GM18861 (cell line): ENCODE measurements around the gene CELSR1.
"Not testable (repeated sequence)": the region's sequence is repeated elsewhere in the genome, so short reads cannot be mapped to it uniquely, and the experiment has no call there.

ENCODE experiments used
- ATAC-seq: cut with Tn5 transposase; IDR thresholded peaks from one replicate; pipeline ENCODE4 v1.9.1; 2021; ENCODE audit not compliant: unreplicated experiment

Gene CELSR1

GRCh38 chr22:46486996-46487717 lies 50.3 kb downstream of the CELSR1 start:
- no peak for ATAC-seq

DNA sequence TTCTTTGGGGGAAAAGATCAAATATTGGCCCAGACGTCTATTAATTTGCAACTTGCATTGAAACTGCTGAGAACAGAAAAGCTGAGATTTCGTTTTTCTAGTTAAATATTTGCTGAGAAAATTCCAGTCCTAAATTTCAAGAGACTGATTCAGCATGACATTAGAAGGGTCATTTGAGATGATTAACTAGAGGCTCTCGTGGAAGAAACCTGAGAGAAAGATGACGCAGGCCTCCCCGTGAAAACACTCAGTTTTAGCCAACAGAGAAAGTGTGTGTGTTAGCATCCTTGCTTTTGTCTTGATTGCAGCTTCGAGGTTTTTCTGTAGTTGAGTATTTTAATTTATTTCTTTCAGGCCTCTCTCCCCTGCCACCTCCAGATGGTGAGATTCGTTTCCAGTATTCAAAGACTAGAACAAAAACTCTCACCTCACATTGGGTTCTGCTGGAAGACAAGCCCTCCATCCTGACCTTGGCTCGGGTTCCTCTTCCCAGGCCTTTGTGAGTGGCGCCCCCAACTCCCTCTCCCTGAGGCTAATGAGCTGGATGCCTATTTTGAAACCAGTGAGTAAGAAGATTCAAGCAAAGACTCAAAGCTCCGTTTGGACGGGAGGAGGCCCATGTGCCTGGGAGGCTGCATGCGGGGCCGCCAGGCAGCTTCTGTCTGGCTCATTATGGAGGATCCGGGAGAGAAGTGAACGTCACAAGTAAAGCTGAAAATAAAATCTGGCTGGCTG lies 52.4 kb downstream of the CELSR1 start:
- no peak for ATAC-seq

DNA sequence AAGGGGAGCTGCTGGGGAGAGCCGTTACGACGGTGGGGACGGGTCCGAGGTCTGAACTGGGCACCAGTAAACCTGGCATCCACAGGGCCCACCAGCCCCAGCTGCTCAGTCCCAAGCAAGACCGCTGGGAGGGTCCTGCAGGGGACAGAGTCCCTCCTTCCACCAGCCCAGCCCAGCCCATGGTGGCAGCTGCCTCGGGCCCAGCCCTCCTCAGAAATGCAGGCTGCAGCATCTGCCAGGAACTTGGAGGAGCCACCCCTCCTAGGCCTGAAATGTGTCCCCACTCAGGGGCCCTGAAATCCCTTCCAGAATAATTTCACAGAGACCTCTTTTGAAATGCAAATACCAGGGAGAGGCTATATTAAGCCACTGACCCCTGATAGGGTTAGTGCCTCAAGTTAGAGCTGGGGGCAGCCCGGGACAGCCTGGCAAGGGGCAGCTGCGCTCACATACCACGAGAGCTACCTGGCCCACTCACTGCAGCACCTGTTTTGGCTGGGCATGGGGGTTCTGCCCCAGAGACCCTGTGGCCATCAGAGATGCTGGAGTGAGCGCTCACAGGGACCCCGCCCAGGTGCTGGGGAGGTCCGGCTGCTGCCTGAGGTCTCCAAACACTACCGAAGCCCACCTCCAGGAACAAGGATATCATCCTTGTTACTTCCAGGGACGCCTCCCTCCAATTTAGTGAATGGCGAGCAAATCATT lies 53.1 kb downstream of the CELSR1 start:
- ATAC-seq = no peak

DNA sequence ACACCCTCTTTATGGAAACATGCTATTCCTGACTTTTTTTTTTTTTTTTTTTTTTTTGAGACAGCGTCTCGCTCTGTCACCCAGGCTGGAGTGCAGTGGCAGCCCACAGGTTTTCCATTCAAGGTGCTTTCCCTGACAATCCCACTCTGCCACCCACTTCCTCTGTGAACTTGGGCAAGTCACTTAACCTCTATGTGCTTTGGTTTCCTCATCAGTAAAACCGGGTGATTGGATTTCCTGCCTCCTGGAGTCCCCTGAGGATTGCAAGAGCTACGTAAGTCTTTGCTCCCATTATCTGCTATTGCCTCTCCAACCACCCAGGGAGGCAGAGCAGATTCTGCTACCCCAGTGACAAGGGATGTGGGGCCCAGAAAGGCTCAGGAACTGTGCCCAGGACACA lies 54.1 kb downstream of the CELSR1 start:
- no peak for ATAC-seq

DNA sequence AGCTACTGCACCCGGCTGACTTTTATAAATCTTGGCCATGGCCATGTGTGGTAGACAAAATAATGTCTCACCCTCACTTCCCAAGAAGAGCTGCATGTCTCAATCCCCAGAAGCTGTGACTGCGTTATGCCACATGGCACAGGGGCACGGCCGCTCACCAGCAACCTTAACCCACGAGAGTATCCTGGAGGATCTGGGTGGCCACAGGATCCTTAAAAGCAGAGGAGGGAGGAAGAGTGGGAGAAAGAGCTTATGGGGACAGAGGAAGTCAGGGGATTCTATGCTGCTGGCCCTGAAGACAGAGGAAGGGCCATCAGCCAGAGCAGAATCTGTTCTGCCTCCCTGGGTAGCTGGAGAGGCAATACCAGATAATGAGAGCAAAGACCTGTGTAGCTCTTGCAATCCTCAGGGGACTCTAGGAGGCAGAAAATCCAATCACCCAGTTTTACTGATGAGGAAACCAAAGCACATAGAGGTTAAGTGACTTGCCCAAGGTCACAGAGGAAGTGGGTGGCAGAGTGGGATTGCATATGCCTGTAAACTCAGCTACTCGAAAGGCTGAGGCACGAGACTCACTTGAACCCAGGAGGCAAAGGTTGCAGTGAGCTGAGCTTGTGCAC lies 55.3 kb downstream of the CELSR1 start:
- ATAC-seq = no peak

DNA sequence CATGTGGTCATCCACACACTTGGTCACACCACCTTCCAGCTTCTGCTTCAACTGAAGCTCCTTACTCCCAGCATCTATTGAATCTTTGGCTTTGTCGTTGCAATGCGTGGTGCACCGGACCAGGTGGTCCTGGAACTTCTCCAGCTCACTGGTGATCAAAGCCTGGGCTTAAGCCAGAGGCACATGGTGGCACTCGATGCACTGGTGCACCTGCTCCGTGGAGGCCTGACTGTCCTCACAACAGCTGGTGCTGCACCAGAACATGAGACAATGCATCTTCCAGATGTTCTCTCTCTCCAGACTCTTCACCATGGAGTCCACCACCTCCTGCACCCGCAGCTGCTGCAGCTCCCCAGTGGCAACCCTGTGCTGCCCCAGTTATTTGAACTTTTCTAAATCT lies 56.0 kb downstream of the CELSR1 start:
- ATAC-seq = no peak

DNA sequence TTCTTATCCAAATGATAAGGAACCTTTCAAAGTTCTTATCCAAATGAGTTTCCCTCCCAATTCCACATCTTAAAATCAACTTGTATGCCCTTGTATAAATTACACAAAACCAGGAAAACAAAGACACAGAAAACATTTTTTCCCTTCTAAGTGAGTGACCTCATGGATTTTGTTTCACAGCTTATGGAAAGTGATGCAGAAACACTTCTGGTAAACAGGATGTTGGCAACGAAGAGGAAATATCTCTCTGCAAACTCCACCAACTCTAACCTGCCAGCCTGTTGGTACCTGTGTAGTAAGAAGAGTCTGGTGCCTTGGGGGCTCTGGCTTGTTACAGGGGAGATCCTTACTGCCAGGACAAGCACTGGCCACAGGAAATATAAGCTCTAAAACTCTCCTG lies 57.0 kb downstream of the CELSR1 start:
- ATAC-seq = no peak

GRCh38 chr22:46479046-46479445 lies 58.4 kb downstream of the CELSR1 start:
- no peak for ATAC-seq

DNA sequence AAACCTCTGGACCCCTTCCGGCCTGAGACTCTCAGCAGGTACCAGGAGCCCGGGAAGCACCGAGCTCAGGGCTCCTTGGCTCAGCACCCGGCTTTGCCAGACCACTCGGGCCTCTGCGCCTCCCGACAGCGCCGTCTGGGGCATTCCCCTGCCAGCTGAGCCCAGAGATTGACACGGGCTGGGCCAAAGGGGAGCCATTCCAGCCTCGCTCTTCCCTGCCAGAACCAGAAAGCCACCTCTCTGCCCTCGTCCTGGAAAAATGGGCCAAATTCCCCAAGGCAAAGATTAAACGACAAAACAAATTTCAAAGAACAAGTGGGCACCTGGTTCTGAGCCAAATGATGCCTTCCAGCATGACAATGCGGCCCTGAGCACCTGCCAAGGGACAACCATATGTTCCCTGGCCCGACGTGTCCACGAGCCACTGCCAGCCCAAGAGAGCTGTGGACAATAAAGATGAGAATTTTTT lies 59.3 kb downstream of the CELSR1 start:
- ATAC-seq = no peak

- ATAC-seq = no peak
These were observed 60.9 kb downstream of the CELSR1 start for GRCh38 chr22:46476547-46476941.

DNA sequence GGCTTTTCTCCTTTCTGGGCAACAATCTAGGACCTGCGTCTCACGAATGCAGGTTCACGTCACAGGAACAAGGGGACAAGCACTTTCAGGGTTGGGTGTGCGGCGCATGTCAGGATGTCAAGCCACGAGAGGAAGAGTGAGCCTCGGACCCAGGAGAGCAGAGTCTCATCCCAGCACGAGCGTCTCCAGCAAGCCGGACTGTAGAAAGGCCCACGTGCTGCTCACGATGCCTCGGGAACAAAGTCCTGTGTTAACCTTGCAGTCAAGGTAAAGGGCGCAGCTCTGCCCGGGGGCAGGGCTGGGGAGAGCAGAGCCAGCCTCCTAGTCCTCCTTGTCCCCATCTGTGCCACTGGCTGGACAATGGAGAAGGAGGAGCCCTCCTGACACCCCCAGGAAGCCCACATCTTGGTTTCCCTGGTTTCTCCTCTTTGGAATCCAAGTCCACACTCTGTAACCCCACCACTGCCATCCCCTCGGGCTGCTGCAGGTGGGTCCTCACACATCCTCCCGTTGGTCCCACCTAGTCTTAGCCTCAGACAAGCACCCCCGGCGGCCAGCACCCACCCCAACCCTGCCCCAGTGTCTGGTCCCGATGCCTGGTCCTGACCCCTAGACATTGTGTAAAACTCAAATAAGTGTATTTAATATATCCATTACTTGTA lies 63.4 kb downstream of the CELSR1 start:
- ATAC-seq = no peak

- no peak for ATAC-seq
These were observed 64.2 kb downstream of the CELSR1 start for GRCh38 chr22:46473021-46473779.

GRCh38 chr22:46472722-46473016 lies 64.8 kb downstream of the CELSR1 start:
- ATAC-seq = no peak

GRCh38 chr22:46471901-46472721 lies 65.3 kb downstream of the CELSR1 start:
- no peak for ATAC-seq

DNA sequence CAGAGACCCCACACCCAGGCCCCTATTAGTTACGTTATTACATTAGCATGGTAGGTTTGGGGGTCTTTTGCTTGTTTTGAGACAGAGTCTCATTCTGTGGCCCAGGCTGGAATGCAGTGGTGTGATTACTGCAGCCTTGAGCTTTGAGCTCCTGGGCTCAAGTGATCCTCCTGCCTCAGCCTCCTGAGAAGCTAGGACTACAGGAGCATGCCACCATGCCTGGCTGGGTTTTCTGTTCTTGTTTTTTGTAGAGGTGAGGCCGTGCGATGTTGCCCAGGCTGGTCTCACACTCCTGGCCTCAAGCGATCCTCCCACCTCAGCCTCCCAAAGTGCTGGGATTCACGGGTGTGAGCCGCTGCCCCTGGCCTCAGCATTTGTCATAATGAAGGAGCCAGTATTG lies 66.1 kb downstream of the CELSR1 start:
- ATAC-seq = not testable (repeated sequence)

DNA sequence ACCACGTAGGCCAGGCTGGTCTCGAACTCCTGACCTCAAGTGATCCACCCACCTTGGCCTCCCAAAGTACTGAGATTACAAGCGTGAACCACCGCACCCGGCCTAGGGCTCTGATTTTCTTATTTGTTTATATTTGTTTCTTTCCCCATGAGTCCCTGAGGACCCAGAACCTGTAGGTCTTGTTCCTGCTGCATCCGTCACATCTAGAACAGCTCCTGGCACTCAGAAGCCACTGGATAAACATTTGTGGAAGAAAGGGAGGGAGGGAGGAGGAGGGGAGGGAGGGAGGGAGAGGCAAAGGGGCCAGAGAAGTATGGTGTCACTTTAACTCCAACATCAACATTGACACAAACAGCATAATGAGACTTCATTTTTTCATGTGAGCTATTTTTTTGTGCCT lies 67.7 kb downstream of the CELSR1 start:
- ATAC-seq = no peak

DNA sequence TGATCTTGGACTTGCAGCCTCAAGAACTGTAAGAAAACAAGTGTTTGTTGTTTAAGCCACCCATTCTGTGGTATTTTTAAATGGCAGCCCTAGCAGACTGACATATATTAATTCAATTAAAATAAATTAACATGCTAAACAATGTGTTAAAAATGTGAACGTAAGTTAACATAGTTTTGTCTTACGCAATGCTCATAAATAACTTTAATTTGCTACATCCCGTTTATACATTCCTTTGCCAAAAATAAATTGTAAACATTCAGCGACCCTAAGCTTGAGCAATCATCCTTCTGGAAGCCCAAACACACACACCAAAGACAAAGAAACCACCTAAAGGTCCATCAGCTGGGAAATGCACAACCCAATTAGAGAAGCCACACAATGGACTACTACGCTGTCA lies 70.4 kb downstream of the CELSR1 start:
- ATAC-seq = no peak

DNA sequence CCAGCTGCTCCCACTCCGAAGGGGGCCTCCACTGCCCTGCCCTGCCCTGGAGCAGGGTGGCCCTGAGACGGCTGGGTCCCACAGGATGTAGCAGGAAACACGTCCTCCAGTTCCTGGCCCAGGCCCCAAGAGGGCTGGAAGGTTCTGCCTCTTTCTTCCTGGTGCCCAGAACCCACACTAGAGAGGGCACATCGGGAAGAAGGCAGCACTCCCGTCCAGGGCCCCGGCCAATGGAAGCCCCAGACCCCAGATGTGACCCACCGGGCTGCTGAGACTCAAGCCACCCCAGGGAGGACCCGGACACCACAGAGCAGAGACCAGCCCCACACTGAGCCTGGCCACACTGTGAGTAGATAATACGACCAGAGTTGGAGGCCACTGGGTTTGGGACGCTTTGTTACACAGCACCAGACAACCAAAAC lies 71.2 kb downstream of the CELSR1 start:
- ATAC-seq = no peak

DNA sequence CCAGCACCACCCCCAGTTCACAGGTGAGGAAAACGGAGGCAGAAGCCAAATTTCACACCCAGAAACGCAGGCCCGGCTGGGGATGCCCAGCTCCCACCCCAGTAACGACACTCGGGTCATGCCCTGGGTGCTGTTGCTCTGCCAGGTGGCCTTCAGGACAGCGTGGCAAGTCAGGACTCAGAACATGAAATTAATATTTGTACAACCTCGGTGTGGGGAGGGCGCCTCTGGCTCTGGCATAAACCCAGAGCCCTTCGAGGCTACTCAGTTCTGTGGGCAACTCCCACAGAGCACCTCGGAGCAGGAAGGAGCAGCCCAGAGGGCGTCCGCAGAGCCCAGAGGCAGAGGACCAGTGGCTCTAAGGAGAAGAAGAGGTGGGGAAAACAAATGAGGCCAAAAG lies 71.6 kb downstream of the CELSR1 start:
- no peak for ATAC-seq

GRCh38 chr22:46465345-46465720 lies 72.1 kb downstream of the CELSR1 start:
- ATAC-seq = no peak
